Stimulated activated effector memory CD8-positive, alpha-beta T cell treated with anti-CD3 and anti-CD28 coated beads, Interleukin-12 subunit alpha, Interleukin-12 subunit beta, amount 100 ng/mL, for 72 hours (primary cell): ENCODE results near the gene ABL1.

ENCODE experiments used
- ATAC-seq: fragments of 150-1000 bp; cut with Tn5 transposase; 2 replicates; pipeline ENCODE4 v1.10.0; 2021
- DNase-seq, 2 donors: peaks; one replicate each; pipeline ENCODE4 v3.0.0; 2021 to 2022; ENCODE audit warnings: low spot score in 2 of 2
- H3K27ac Mint-ChIP-seq: one replicate; pipeline ENCODE4 v1.8.0; 2022; ENCODE audit warnings: mild to moderate bottlenecking, mixed read lengths
- H3K36me3 Mint-ChIP-seq: one replicate; pipeline ENCODE4 v1.8.0; 2022; ENCODE audit warnings: mild to moderate bottlenecking, mixed read lengths
- H3K4me1 Mint-ChIP-seq: one replicate; pipeline ENCODE4 v1.8.0; 2022; ENCODE audit warnings: mixed read lengths
- H3K4me3 Mint-ChIP-seq: one replicate; pipeline ENCODE4 v1.8.0; 2022; ENCODE audit warnings: mild to moderate bottlenecking, mixed read lengths
- H3K9me3 Mint-ChIP-seq: one replicate; pipeline ENCODE4 v1.8.0; 2022; ENCODE audit warnings: mixed read lengths

ABL1 gene

GRCh38 chr9:130895481-130896232, 60.6 kb downstream of the ABL1 start:
- Mint-ChIP-seq H3K27ac (no peak overlapping the region), H3K4me3 (no peak overlapping the region), H3K4me1 (no peaks in the 10 kb centered on the region), H3K36me3 (no peaks in the 10 kb centered on the region), H3K9me3 (no peaks in the 10 kb centered on the region)
- DNase-seq (no peak), ATAC-seq (no peak)

- ATAC-seq (no peak), DNase-seq (no peak)
- H3K4me3 Mint-ChIP-seq = no peak within 1 kb of the TSS
- H3K9me3 Mint-ChIP-seq = no peaks in the 10 kb centered on the region
- no peaks in the 10 kb centered on the region for H3K36me3 Mint-ChIP-seq
- H3K27ac Mint-ChIP-seq = no peak within 1 kb of the TSS
- no peaks in the 10 kb centered on the region for H3K4me1 Mint-ChIP-seq
These were observed 61.4 kb downstream of the ABL1 start, which contains the start of gene QRFP for GRCh38 chr9:130896233-130897014. TSS of gene QRFP (minus strand) at chr9:130896812. CDS start at chr9:130893838, 2,974 bp downstream.

GRCh38 chr9:130897105-130897751, 62.2 kb downstream of the ABL1 start:
- no peak overlapping the region for H3K27ac Mint-ChIP-seq
- H3K9me3 Mint-ChIP-seq = no peaks in the 10 kb centered on the region
- H3K4me1 Mint-ChIP-seq = no peaks in the 10 kb centered on the region
- no peak overlapping the region for H3K4me3 Mint-ChIP-seq
- ATAC-seq (no peak), DNase-seq (no peak)
- H3K36me3 Mint-ChIP-seq = no peaks in the 10 kb centered on the region

- Mint-ChIP-seq H3K27ac (no peak overlapping the region), H3K36me3 (no peaks in the 10 kb centered on the region), H3K4me3 (no peak overlapping the region), H3K4me1 (no peaks in the 10 kb centered on the region), H3K9me3 (no peaks in the 10 kb centered on the region)
- ATAC-seq = no peak
- no peak for DNase-seq
These were observed 62.9 kb downstream of the ABL1 start for GRCh38 chr9:130897848-130898551.

- ATAC-seq (no peak), DNase-seq (no peak)
- Mint-ChIP-seq H3K4me1 (no peaks in the 10 kb centered on the region), H3K9me3 (no peaks in the 10 kb centered on the region), H3K27ac (no peak overlapping the region), H3K36me3 (no peaks in the 10 kb centered on the region), H3K4me3 (no peak overlapping the region)
These were observed 63.4 kb downstream of the ABL1 start for GRCh38 chr9:130898552-130898852.

- no peak for DNase-seq
- H3K27ac Mint-ChIP-seq = no peak overlapping the region
- H3K4me1 Mint-ChIP-seq = no peaks in the 10 kb centered on the region
- H3K36me3 Mint-ChIP-seq = no peaks in the 10 kb centered on the region
- H3K4me3 Mint-ChIP-seq = no peak overlapping the region
- no peaks in the 10 kb centered on the region for H3K9me3 Mint-ChIP-seq
- ATAC-seq = no peak
These were observed 64.1 kb downstream of the ABL1 start for GRCh38 chr9:130899051-130899748.

GRCh38 chr9:130900701-130901497, 65.8 kb downstream of the ABL1 start:
- ATAC-seq (no peak), DNase-seq (no peak)

GRCh38 chr9:130901498-130902203, 66.6 kb downstream of the ABL1 start:
- Mint-ChIP-seq H3K27ac (no peak overlapping the region), H3K4me3 (no peak overlapping the region), H3K4me1 (no peaks in the 10 kb centered on the region), H3K9me3 (no peaks in the 10 kb centered on the region), H3K36me3 (no peaks in the 10 kb centered on the region)
- DNase-seq = no peak
- ATAC-seq = no peak

More at GRCh38 chr9:130900701-130901497, 65.8 kb downstream of the ABL1 start:
- H3K4me1 Mint-ChIP-seq = no peaks in the 10 kb centered on the region
- no peaks in the 10 kb centered on the region for H3K36me3 Mint-ChIP-seq
- H3K27ac Mint-ChIP-seq = no peak overlapping the region
- H3K9me3 Mint-ChIP-seq = no peaks in the 10 kb centered on the region
- no peak overlapping the region for H3K4me3 Mint-ChIP-seq

GRCh38 chr9:130902204-130903185, 67.4 kb downstream of the ABL1 start:
- no peak overlapping the region for H3K4me3 Mint-ChIP-seq
- no peak overlapping the region for H3K27ac Mint-ChIP-seq
- no peaks in the 10 kb centered on the region for H3K4me1 Mint-ChIP-seq
- H3K9me3 Mint-ChIP-seq = no peaks in the 10 kb centered on the region
- DNase-seq (no peak), ATAC-seq (no peak)
- no peaks in the 10 kb centered on the region for H3K36me3 Mint-ChIP-seq

- H3K27ac Mint-ChIP-seq = no peak overlapping the region
These were observed 68.4 kb downstream of the ABL1 start for GRCh38 chr9:130903194-130904069.

GRCh38 chr9:130904070-130905044, 69.3 kb downstream of the ABL1 start:
- Mint-ChIP-seq H3K36me3 (no peaks in the 10 kb centered on the region), H3K4me1 (no peaks in the 10 kb centered on the region), H3K27ac (no peak overlapping the region), H3K9me3 (no peaks in the 10 kb centered on the region), H3K4me3 (no peak overlapping the region)
- no peak for ATAC-seq
- no peak for DNase-seq

More at GRCh38 chr9:130903194-130904069, 68.4 kb downstream of the ABL1 start:
- no peaks in the 10 kb centered on the region for H3K36me3 Mint-ChIP-seq
- no peak overlapping the region for H3K4me3 Mint-ChIP-seq
- DNase-seq = no peak
- no peaks in the 10 kb centered on the region for H3K9me3 Mint-ChIP-seq
- H3K4me1 Mint-ChIP-seq = no peaks in the 10 kb centered on the region
- no peak for ATAC-seq
